AG04450 (cell line): ENCODE measurements around the gene PTPRS. TPM values are rescaled to one million over a fixed set of nuclear protein-coding genes. Genes with fewer than 3 reads are reported as not detected.
A peak's percentile ranks its signal among the peaks of the same experiment; 100 is the strongest.

Source experiments
- CTCF ChIA-PET: fragments of 300-600, 350-600 bp; formaldehyde crosslinking; extraction: SDS; loops from one replicate; lab custom pipeline; 2022; ENCODE audit warnings: antibody characterized with exemption, inconsistent platforms; lab: Charles Lee
- POLR2A ChIA-PET: fragments of 350-600 bp; formaldehyde crosslinking; extraction: SDS; loops from one replicate; lab custom pipeline; 2021; ENCODE audit warnings: antibody characterized with exemption, inconsistent platforms; lab: Yijun Ruan, JAX
- DNase-seq: peaks from one replicate; pipeline ENCODE4 v3.0.0-alpha.2; 2011; ENCODE audit warnings: low read depth, low spot score
- H3K27ac ChIP-seq: one replicate; pipeline ENCODE4 v1.5.1; 2012; ENCODE audit warnings: low read depth, low read length, control low read depth
- H3K27me3 ChIP-seq: one replicate; pipeline ENCODE4 v1.6.0; 2012; ENCODE audit warnings: low read length; ENCODE audit not compliant: control insufficient read depth, insufficient read depth
- H3K4me3 ChIP-seq: 2 replicates; pipeline ENCODE4 v1.5.1; 2011; ENCODE audit warnings: mild to moderate bottlenecking, low read depth, low read length, control low read depth
- H3K9me3 ChIP-seq: 2 replicates; pipeline ENCODE4 v1.5.1; 2012; ENCODE audit warnings: low read length; ENCODE audit not compliant: control insufficient read depth, insufficient read depth
- polyA plus RNA-seq: library from polyadenylated mRNA; depleted of rRNA; stranded (reverse); fragments of >200 nt; gene quantifications from 2 replicates; pipeline ENCODE4 v1.2.3, GENCODE V29; 2011
- TF ChIP-seq, protein P1 (sequence below): IDR thresholded peaks from 2 replicates; pipeline ENCODE4 v1.5.1; 2011; ENCODE audit warnings: low read depth, low read length, control low read depth, inconsistent platforms

PTPRS gene
- polyA plus RNA-seq, 1 experiment: 26.5 TPM

DNA sequence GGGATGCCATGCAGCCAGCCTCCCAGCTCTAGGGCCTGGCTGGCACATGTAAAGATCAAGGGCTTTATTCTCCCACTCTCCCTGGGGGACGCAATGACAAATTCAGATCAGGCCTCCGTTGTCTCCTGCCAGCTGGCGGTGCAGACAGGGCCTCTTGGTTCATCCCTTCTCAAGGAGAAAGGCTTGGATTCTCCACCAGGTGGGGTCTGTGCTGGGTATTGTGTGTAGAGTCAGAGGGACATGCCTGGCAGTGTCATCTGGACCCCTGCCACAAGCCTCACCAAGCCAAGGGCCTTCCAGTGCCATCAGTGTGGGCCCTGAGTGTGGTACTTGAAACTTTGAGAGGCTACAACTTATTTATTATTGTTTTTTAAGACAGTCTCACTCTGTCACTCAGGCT is 8.4 kb upstream of the PTPRS start:
- ChIA-PET POLR2A (no interaction called here), CTCF (no interaction called here)
- Histone ChIP-seq H3K4me3 (no peak overlapping the region), H3K27me3 (peaks cover 8% of the 10 kb centered on the region), H3K9me3 (no peaks in the 10 kb centered on the region), H3K27ac (no peak overlapping the region)
- TF ChIP-seq, protein P1, sequence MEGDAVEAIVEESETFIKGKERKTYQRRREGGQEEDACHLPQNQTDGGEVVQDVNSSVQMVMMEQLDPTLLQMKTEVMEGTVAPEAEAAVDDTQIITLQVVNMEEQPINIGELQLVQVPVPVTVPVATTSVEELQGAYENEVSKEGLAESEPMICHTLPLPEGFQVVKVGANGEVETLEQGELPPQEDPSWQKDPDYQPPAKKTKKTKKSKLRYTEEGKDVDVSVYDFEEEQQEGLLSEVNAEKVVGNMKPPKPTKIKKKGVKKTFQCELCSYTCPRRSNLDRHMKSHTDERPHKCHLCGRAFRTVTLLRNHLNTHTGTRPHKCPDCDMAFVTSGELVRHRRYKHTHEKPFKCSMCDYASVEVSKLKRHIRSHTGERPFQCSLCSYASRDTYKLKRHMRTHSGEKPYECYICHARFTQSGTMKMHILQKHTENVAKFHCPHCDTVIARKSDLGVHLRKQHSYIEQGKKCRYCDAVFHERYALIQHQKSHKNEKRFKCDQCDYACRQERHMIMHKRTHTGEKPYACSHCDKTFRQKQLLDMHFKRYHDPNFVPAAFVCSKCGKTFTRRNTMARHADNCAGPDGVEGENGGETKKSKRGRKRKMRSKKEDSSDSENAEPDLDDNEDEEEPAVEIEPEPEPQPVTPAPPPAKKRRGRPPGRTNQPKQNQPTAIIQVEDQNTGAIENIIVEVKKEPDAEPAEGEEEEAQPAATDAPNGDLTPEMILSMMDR: no peak
- DNase-seq: no peak

DNA sequence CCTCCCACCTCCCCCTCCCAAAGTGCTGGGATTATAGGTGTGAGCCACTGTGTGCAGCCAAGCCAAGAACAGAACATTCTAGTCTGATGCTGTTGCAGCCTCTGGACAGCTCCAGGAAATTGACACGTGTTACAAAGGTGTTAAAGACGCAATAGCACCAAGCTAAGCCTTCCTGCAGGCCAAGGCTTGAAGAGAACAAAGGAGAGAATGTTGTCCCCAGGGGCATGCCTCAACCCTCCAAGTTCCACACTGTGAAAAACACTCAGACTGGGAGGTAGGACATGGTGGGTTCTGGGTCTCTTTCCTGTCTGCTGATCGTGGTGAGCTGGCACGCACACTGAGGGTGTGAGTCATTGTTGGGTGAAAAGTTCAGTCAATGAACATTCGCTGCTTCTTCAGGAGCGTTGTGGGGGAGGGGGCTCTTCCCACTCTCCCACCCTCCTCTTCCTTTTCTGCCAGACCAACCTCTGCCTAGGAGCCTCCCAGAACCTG is 5.3 kb upstream of the PTPRS start:
- ChIA-PET POLR2A (interaction anchor here (1.0 to 1.1 kb wide), 2 partner anchors 37 to 53 kb away, joined by 4 read pairs; no protein-coding TSS in a partner anchor), CTCF (no interaction called here)
- Histone ChIP-seq H3K27ac (no peak overlapping the region), H3K9me3 (no peaks in the 10 kb centered on the region), H3K27me3 (peaks cover 4% of the 10 kb centered on the region), H3K4me3 (no peak overlapping the region)
- TF ChIP-seq, protein P1: no peak
- no peak for DNase-seq

DNA sequence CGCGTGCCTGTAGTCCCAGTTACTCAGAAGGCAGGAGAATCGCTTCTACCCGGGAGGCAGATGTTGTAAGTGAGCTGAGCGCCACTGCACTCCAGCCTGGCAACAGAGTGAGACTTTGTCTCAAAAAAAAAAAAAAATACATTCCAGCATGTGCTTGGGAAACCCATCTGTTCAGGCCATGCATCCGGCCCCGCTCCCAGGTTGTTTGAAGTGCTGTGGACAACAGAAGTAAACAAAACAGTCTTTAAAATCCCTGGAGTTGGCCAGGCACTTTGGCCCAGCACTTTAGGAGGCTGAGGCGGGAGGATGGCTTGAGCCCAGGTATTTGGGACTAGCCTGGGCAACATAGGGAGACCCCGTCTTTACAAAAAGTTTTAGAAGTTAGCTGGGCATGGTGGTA is 3.2 kb upstream of the PTPRS start:
- ChIA-PET CTCF (no interaction called here), POLR2A (interaction anchor here (0.6 to 0.7 kb wide), 2 partner anchors 93 to 176 kb away, joined by 3 to 6 read pairs; no protein-coding TSS in a partner anchor)
- peaks cover 11% of the 10 kb centered on the region for H3K27me3 ChIP-seq
- TF ChIP-seq, protein P1: no peak
- no peak overlapping the region for H3K4me3 ChIP-seq
- H3K9me3 ChIP-seq: no peaks in the 10 kb centered on the region
- H3K27ac ChIP-seq: no peak overlapping the region
- peak; percentile 13 for DNase-seq

DNA sequence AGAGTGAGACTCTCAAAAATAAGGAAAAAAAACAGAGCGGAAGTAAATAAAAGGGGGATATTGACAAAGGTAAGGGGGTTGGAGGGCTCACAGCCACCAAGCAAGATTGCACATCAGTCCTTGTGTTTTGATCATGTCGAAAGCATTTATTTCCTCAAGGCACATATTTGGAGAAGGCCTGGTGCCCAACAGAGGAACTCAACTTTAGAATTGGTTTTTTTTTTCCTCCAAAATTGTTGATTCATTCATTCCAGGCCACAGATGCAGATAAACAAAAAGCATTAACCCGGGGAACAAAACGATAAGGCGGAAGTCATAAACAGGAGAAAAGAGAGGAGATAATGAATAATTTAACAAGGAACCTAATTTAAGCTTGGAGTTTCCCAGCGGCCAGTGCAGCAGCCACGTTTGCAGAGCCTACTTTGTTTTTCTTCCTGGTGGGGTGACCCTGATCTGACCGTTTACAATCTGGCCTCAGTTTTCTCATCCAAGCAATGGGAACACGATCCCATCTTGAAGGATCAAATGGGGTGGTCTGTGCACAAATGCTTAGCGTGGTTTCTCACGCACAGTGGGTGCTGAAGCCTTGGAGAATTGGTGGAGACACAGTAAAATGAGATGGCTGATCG is 2.1 kb upstream of the PTPRS start:
- Histone ChIP-seq H3K4me3 (no peak overlapping the region), H3K27ac (no peak overlapping the region), H3K27me3 (peaks cover 15% of the 10 kb centered on the region), H3K9me3 (no peaks in the 10 kb centered on the region)
- ChIA-PET CTCF (no interaction called here), POLR2A (no interaction called here)
- TF ChIP-seq, protein P1: no peak
- DNase-seq: no peak

DNA sequence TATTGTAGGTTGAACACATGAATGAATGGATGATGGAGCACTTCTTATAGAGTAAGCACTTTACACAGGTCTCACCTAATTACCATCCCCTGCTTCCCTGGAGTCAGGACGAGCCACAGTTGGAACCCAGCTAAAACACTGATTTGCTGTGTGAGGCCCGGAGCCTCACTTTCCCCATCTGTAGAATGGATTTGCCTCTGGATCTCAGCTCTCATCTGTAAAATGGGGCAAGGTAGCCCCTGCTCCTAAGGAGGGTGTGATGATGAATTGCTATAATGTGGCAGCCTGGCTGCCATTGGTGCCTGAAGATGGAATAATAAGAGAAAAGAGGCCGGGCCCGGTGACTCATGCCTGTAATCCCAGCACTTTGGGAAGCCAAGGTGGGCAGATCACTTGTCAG is 1.4 kb upstream of the PTPRS start:
- Histone ChIP-seq H3K27ac (no peak overlapping the region), H3K4me3 (no peak overlapping the region), H3K27me3 (peaks cover 15% of the 10 kb centered on the region), H3K9me3 (no peaks in the 10 kb centered on the region)
- ChIA-PET POLR2A (no interaction called here), CTCF (no interaction called here)
- TF ChIP-seq, protein P1: no peak
- DNase-seq: no peak
